NK-92 treated with Interleukin-12 subunit alpha and Interleukin-12 subunit beta, amount 100 ng/mL, for 24 hours (cell line): ENCODE results near the gene HMSD.

Experiments used
- DNase-seq: peaks from one replicate; lab custom pipeline; 2025; lab: John Stamatoyannopoulos, UW

HMSD gene

GRCh38 chr18:63956755-63957154 lies 7.7 kb downstream of the HMSD start:
- DNase-seq: no peak

DNA sequence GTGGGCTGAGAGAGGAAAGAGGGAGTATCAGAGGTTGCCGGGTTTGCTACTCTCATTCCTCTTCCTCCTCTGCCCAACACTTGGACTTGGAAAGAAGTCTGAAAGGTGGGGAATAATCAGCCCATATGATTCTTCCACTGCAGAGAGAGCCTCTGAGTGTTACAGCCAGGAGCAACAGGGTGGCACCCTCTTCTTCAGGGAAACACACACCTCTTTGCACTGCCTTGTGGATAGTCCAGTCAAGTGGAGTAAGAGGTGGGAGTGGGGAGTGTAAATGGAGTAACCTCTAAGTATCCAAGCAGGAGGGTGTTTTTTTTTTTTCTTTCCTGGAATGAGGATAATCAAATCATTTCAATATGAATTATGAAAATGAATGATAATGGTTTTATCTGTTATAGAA lies 11.8 kb downstream of the HMSD start:
- DNase-seq: no peak

DNA sequence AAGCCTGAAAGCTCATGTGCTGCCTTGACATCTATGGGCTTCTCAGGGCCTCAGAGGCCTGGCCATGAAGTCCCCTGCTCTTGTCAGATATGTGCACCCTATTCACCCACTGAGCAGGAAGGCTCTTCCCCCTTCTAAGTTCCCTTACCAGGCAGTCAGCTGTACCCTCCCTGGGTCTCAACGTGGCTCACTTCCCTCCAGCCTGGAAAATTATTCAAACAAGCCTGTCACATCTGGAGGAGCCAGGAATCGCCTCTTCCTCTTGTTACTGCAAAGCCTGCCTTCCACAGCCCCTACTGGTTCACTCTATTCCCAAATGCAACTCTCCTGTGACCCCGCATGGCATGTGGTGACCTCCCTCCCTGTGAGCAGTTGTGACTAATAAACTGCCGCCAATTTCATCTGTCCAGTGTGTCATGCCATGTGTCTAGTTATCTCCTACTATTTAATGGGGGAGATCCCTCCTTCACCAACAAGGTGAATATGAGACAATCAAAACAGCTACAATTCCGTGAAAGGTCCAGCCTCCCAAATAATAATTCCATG lies 12.4 kb downstream of the HMSD start:
- no peak for DNase-seq

DNA sequence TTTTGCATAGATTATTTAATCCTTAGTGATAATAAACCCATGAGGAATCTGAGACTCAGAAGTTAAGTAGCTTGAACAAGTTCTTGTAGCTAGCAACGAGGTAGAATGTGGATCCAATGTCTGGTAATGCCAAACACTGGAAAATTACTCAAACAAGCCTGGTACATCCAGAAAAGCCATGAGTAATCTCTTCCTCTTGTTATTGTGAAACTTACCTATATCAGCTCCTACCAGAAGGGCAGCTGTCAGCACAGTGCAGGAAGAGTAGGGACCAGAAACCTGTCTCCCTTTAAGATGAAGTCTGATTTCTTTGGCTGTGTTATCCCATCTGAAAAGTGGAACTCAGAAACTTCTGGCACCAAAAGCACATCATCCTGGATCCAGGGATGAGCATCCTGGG lies 13.0 kb downstream of the HMSD start:
- no peak for DNase-seq

- DNase-seq: no peak
Observed at GRCh38 chr18:63963615-63964256, 14.6 kb downstream of the HMSD start.

- DNase-seq: no peak
Observed at GRCh38 chr18:63964908-63965307, 15.8 kb downstream of the HMSD start.

GRCh38 chr18:63965716-63966330 lies 16.7 kb downstream of the HMSD start:
- DNase-seq: no peak

GRCh38 chr18:63969942-63970808 lies 21.1 kb downstream of the HMSD start, which contains the start of gene SERPINB8:
Gene SERPINB8 (plus strand): TSS chr18:63970081. CDS start chr18:63978309, 8,228 bp downstream.
- no peak for DNase-seq

GRCh38 chr18:63970809-63971205 lies 21.7 kb downstream of the HMSD start:
- no peak for DNase-seq

DNA sequence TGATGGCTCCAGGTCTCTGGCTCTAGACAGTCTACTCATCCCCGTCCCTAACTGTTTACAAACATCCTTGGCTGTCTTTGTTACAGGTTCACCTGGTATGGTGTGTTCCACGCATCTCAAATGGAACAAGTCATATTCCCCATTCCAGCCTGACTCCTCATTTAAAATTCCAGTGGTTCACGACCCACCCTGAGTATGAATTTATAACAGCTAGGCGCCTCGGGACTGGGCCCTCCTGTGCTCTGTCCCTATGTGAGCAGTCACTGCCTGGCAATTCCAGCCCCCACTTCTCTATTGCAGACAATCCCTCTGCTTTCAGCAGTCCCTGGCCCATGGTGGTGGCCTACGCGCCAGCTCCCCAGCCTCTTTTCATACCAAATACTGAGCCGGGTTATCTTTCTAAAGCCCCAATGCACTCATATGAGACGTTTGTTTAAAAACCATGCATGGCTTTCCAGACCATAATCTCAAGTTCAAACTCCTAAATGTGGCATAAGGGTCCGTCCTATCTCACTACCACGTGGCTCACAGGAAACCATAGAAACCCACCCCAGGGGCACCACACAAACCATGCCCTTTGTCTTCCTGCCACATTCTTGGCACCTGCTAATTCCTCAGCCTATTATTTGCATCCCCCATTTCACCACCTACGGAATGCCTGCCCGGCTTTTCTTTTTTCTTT lies 22.4 kb downstream of the HMSD start:
- DNase-seq: no peak

DNA sequence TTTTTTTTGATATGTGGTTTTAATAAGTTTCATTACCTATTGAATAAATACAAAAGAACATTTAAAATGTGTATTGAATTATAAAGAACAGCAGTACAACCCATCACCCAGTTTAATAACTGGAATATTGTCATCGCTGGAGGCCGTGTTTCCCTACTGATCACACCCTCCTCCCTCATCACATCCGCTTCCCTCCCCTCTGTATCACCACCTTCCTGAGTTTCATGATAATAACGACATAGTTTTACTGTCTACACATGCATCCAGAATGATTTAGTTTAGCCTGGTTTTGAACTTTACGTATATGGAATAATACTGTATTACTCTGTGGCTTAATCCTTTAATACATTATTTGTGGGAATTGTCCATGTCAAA lies 22.9 kb downstream of the HMSD start:
- DNase-seq: no peak

DNA sequence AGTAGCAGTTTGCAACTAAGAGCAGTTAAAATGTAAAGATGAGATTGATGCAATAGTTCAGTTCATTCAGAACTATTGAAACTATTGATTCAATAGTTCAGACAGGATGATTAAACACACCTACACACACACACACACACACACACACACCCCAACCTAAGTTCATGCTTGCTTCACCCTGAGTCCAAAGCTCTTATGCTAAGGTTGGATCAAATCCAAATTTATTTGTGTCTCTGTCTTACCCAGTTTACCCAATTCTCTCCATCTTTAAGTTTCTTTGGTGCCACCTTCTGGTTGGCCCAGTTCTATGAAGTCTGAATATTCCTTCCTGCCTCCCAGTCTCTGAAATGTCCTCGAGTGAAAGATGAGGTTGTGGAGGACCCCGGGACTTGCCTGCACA lies 25.9 kb downstream of the HMSD start:
- no peak for DNase-seq

DNA sequence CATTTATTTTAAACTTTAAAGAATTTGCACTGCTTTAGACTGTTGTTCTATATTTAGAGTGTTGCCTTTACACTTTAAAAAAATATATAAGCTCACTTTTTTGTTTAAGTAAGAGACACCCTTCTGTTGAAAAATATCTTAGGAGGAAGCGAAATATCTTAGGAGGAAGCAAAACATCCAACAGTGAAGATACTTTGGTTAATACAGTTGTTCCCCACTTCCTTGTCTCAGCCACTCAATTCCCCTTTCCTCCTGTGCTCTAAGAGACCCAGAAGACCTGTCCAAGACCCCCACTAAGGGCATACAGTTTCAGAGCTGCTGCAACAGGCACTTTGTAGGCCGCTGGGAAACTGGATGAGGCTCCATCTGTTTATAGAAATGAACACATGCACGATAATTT lies 26.5 kb downstream of the HMSD start:
- DNase-seq: no peak

- no peak for DNase-seq
Observed at GRCh38 chr18:63977040-63977439, 27.9 kb downstream of the HMSD start.

- DNase-seq: no peak
Observed at GRCh38 chr18:63979409-63979920, 30.4 kb downstream of the HMSD start.

DNA sequence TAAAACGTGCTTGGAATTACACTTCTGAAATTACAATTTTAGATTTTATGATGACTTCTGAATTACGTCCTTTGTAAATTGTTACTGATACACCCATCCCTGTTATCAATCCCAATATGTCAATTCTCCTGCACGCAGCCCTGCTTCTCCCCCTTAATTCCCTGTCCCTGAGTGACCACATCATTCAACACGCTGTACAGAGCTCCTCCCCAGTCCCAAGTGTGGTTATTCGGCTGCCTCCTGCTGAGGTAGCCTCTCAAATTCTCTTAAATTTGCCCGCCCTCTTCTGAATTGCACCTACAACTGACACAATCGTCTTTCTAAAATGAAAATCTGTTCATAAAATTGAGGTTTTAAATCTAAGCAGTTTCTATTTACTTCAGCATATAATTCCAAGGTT lies 30.9 kb downstream of the HMSD start:
- DNase-seq: no peak

DNA sequence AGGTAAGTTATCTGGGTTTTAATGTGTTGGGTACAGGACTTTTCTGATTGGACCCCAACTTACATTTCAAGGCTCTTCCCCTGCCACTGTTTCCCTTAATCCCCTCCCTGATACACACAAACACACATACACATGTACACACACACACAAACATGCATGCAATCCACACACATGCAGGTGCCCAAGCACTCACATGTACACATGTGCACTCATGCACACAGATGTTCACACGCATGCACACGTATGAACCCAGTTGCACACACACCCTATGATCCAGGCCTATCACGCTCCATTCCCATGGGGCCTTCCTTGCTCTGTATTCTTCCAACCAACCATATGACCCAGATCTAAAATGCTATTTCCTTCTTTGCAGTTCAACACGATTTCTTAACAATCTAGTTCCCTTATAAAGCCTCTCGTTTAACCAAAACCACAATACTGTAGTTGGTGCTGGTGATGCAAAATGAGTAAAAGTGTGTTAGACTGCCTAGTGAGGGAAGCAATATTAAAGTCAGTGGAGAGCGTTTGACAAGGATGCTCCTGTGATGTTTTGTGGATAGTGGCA lies 31.9 kb downstream of the HMSD start:
- DNase-seq: no peak

DNA sequence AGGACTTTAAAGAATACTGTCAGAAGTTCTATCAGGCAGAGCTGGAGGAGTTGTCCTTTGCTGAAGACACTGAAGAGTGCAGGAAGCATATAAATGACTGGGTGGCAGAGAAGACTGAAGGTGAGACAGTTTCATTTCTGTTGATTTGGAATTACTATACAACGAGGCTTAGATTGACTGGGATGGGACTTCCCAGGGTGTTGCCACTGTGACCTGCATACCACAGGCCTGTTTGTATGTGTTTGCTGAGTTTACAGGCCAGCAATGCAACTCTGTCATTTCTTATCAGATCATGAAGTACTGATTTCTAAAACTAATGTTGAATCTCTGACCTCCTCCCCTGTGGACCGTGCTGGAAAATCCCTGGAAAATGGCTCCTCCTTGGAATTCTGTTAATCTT lies 32.6 kb downstream of the HMSD start:
- no peak for DNase-seq

DNA sequence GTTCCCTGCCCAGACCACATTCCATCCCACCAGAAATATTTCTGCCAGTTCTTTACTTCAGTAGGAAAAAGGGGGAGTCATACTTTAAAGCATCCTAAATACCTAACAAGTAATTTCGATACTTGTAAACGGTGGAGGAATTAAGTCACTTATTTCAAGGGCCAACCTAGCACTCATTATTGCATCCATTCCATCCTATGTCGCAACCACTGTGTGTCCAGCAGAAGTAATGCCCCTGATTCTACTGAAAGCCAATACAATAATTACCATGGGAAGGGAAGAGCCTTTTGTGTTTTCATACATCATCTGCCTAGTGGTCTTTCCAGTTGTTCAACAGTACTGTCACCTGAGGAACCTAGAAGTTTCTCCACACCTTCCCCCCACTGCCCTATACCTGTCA lies 33.3 kb downstream of the HMSD start:
- DNase-seq: no peak

DNA sequence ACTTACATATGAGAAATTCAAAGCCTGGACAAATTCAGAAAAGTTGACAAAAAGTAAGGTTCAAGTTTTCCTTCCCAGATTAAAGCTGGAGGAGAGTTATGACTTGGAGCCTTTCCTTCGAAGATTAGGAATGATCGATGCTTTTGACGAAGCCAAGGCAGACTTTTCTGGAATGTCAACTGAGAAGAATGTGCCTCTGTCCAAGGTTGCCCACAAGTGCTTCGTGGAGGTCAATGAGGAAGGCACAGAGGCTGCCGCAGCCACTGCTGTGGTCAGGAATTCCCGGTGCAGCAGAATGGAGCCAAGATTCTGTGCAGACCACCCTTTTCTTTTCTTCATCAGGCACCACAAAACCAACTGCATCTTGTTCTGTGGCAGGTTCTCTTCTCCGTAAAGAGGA lies 37.8 kb downstream of the HMSD start:
- no peak for DNase-seq

DNA sequence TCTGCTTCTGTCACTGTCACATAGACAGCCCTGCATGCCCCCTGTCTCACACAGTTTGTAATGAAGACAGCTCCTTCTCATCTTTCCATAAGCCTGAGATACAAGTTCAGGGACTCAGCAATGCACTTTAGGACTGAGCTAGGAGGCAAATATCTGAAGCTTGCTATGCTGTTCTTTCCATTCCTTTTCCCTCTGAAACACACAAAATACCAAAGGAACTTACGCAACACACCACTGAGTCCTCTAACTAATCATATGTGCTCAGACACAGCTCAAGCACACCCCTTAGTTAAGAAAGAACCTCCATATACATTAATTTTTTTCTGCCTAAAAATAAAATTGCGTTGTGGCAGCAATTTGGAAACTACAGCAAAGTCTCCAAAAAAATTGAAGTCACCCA lies 38.6 kb downstream of the HMSD start:
- no peak for DNase-seq

GRCh38 chr18:63992751-63993150 lies 43.6 kb downstream of the HMSD start:
- DNase-seq: no peak
